NCI-H524 treated with DMSO at 0.1 percent for 48 hours (cell line): Measurements from ENCODE around the gene LRRC3.
"Not testable (repeated sequence)": the region's sequence is repeated elsewhere in the genome, so short reads cannot be mapped to it uniquely, and the experiment has no call there.

Experiments
- DNase-seq: peaks from one replicate; lab custom pipeline; 2025; lab: John Stamatoyannopoulos, UW

LRRC3 gene

DNA sequence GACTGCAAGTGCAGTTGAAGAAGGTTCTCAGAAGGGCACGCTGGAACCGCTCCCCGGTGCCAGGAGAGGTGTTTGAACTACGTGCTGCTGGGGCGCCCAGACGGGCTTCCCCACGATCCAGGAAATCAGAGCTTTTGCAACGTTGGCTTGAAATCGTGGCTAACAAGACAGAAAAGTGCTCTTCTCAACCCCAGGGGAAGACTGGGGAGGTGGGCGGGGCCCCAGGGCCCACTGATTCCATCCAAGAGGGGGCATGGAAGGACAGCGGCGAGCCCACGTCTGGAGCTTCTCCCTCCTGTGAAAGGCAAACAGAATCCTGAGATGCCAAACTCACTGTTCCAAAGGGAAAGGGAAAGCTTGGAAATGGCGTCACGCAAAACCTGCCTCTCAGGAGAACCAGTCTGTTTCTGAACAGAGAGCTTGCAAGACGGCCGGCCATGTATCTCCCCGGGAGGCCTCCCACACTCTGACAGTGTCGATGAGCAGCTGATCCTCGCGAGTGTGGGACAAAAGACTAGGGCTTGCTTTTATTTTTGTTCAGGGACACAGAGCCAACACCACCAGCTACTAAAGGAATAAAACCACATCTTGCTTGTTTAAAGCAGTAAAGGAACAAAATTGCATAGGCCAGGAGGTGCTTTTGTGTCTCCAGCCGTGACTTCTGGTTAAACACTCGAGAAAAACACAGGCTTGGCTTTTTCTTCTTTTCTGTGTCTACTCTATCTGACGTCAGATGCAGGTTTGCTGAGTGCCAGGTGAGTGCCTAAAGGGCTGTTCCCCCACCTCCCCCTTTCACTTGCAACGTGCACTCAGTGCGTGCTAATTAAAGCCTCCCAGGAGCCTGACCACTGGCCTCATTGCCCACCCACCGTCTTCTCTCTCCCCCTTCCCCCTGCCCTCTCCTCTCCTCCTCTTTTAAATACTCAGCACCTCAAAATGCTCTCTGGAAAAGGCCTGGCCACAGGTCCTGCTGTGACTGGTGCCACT lies 41.5 kb downstream of the LRRC3 start:
- no peak for DNase-seq

DNA sequence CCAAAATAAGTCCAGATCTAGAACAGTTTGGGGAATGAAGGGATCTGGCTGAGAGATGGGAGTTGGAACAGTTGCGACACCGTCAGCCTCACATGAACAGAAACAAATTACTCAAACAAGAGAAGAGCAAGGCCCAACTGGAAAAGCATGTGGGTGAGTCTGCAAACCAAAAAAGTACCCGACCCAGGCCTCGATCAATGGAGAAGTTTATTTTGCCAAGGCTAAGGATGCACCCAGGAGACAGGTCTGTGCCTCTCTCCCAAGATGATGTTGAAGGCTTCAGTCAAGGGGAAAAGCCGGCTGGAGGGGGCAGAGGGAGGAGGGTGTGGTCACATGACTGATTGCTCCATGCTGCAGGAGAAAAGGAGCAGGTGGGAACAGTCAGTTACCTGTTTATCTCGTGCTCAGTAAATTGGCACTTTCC lies 42.4 kb downstream of the LRRC3 start:
- DNase-seq: no peak

DNA sequence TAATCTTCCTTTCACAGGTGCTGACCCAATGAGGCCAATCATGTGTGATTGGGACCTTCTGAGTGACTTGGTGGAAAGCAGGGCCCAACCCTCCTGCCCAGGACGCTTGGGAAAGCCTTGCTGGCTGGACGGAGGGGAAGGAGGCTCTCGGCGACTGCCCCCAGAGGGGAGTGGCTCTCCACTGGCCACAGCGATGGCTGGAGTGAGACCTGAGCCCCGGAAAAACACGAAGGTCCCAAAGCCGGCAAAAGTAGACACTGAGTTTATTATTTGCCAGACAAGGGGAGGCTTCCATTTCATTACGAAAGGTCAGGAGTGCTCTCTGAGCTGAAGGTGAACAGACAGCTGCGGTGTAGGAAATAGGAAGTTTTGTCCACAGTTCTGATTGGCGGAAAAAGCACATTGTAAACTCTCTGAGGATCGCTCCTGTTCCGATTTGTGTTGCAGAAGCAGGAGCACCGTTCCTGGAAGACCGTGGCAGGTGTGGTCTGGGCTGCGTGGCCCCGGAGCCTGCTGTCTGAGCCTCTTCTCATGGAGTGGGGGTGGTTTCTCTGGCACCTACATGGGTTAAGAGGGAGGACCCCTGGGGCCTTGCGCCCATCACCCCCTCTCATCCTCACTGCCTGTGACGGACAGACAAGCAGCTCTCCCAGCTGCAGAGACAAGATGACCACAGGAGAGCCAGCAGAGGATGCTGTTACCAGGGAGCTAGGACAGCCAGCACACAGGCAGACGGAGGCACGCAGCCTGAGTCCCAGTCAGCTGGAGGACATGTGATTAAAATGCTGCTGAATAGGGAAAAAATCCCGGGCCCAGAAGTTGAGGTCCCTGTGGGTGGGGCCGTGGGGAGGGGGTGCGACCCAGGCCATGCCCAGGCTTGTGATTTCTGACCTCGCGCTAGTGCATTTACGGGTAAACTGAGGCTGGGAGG lies 43.2 kb downstream of the LRRC3 start:
- no peak for DNase-seq

DNA sequence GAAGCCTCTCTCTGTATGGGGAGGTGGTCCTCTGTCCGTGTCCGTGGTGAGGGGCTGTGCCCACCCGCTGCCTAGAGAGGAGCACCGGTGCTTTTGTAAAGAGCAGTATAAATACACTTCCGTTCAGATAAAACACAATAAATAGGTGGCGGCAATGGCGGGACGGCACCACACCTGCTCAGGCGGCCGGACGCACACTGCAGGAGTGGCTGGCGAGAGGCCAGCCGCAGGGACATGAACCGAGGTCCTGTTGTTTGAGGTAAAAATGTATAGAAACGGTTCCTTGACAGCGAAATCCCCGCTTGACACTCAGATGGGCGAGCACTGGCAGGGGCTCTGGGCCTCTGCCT lies 43.9 kb downstream of the LRRC3 start:
- no peak for DNase-seq

DNA sequence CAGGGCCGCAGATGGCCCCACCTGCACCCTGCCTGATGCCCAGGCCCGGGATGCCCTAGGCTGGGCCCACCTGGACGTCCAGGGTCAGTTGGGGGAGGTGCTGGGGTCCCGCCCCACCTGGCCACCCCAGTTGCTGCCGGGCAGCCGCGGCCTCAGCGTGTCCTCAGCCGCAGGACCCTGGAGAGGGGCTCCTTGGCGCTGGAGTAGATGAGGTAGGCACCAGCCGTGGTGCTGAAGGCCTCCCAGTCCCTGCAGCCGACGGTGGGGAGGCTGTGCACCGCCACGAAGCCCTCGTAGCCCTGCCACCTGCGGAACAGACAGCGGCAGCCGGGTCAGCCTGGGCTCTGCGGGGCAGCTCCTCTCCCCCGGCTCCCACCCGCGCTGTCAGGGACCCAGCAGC lies 44.3 kb downstream of the LRRC3 start:
- DNase-seq: no peak

DNA sequence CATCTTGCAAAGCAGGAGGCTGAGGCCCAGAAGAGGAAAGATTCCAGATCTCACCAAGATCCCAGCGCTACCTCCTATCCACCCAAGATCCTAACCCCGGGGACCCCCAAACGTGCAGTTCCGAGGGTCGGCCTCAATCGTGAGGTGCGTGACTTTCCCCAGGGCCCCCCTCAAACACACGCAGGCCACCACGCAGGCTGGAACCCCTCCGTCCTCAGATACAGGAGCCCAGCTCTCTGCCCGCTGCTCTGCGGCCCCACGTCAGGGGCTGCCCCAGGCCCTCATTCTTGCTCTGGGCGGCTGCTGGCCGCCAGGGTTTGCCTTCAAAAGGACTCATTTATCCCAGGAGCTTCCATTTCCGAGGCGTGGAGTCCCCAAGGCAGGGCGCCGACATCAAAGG lies 44.8 kb downstream of the LRRC3 start:
- no peak for DNase-seq

DNA sequence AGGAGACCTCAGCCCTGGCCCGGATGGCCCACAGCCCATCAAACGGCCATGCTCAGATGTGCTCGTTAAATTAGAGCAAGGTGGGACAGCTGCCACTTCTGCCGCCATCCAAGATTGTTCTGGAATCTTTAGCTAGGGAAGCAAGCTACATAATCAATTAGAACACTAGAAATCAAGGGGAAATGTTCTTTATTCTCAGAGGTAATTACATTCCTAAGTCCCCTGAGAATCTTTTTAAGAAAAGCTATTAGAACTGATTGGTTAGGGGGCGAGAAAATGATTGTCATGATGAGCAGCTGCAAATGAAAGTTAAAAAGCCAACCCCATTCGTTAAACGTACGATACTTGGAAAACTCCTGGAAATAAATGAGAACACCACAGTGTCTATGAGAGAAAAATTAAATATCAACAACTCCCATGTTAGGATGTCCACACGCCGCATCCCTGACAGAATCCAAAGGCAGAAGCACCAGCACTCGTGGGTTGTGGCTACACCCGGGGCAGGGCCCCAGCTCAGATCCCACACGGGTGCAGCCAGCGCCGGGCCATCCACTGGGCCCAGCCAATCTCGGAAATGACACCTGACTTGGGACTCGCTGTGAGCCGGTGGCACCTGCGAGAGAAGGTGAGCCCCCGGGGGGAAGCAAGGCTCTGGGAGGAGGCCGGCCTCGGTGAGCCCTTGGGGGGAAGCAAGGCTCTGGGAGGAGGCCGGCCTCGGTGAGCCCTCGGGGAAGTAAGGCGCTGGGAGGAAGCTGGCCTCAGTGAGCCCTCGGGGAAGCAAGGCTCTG lies 47.1 kb downstream of the LRRC3 start:
- DNase-seq: no peak

DNA sequence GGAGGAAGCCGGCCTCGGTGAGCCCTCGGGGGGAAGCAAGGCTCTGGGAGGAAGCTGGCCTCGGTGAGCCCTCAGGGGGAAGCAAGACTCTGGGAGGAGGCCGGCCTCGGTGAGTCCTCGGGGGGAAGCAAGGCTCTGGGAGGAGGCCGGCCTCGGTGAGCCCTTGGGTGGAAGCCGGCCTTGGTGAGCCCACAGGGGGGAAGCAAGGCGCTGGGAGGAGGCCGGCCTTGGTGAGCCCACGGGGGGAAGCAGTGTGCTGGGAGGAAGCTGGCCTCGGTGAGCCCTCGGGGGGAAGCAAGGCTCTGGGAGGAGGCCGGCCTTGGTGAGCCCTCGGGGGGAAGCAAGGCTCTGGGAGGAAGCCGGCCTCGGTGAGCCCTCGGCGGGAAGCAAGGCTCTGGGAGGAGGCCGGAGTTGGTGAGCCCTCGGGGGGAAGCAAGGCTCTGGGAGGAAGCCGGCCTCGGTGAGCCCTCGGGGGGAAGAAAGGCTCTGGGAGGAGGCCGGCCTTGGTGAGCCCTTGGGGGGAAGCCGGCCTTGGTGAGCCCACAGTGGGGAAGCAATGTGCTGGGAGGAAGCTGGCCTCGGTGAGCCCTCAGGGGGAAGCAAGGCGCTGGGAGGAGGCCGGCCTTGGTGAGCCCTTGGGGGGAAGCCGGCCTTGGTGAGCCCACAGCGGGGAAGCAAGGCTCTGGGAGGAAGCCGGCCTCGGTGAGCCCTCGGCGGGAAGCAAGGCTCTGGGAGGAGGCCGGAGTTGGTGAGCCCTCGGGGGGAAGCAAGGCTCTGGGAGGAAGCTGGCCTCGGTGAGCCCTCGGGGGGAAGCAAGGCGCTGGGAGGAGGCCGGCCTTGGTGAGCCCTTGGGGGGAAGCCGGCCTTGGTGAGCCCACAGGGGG lies 47.9 kb downstream of the LRRC3 start:
- not testable (repeated sequence) for DNase-seq

DNA sequence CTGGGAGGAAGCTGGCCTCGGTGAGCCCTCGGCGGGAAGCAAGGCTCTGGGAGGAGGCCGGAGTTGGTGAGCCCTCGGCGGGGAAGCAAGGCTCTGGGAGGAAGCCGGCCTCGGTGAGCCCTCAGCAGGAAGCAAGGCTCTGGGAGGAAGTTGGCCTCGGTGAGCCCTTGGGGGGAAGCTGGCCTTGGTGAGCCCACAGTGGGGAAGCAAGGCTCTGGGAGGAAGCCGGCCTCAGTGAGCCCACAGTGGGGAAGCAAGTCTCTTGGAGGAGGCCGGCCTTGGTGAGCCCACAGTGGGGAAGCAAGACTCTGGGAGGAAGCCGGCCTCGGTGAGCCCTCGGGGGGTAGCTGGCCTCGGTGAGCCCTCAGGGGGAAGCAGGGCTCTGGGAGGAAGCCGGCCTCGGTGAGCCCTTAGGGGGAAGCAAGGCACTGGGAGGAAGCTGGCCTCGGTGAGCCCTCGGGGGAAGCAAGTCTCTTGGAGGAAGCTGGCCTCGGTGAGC lies 48.6 kb downstream of the LRRC3 start:
- no peak for DNase-seq

DNA sequence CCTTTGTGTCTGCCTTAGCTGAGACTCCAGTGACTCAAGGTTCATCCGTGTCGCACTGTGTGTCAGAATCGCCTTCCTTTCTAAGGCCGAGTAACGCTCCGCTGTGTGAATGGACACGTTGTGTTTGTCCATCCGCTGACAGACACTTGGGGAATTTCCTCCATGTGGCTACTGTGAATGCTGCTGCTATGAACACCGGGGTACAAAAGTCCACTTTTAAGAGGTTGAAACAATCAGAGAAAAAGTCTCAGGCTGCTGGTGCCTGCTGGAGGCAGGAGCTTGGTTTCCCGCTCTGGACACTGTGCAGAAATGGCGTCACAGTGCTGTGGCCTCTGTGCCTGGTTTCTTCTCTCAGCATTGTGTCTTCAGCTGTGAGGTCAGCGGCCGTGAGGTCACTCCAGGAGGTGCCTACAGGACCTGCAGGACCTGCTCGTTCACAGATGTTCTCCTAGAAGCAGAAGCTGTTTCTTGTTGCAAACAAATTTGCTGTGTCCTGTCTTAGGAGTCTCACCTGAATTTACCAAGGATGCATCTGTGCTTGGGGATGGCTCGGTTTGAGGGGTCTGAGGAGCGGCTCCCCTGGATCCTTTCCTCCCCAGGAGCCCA lies 50.5 kb downstream of the LRRC3 start:
- no peak for DNase-seq

DNA sequence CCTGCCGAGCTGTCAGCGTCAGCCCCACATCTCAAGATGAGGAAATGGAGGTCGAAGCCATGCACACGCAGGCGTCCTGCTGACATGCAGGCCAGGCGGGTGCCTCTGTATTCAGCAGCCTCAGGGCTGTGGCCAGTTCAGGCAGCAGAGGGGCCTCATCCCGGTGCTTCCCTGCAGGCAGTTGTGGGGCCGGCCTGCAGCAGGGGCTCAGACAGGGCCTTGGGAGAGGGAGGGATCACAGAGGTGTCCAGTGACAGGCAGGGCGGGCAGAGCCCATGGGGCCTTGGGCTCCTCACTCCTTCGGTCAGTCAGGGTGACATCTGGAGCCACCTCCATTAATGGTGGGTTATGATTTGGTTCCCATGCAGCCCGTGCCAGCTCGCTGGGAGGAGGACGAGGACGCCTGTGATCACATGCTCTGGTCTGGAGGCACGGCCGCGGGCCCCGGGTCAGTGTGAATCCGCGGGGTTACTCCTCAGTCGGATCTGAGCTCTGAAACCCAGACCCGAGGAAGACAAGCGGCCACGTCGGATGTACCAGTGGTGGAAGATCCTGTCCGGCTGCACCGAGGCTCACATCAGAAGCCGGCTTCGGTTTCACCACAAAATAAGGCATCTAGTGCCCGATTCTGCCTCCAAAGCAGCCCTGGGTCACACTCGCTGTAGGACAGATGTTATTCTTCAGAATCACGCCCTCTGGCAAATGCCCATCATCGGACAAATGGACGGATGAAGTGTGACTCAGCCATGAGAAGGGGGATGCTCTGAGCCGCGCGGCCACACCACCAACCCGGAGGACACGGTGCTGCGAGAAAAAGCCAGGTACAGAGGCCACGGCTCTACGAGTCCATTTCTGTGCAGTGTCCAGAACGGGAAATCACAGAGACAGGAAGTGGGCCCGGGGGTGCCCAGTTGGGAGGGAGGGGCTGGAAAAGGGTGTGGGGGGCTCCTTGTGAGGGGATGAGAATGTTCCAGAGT lies 51.3 kb downstream of the LRRC3 start:
- DNase-seq: no peak

DNA sequence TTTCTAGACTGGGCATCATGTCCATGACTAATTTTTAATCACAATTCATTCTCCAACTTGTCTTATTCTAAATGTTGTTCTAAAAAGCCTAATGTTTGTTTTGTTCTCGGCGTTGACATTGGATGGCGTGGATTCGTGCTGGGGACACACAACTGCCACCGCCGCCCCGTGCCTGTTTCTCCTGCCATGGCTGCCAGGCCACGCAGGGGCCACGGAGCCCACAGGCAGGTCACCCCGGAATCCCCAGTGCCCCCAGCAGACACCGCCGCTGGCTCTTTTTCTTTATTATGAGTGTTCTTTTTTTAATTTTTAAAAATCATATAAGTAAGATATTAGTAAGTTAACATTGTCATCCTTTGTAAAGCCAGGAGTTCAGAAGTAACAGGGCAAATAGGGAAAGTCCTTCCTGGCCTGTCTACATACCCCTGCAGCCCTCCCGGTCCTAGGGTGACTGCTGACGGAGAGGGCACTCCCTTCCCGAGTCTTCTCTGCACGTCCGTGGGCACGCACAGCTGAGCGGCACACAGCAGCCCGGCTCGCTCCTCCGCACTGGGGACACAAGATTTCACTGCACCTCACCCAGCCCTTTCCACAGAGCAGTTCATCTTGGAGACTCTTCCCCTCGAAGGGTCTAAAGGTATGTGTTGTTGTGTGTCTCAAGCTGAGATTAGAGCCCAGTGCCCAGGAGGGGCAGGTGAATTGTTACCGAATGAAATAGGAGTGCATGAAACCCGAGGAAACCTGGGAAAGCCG lies 52.5 kb downstream of the LRRC3 start:
- DNase-seq: no peak

DNA sequence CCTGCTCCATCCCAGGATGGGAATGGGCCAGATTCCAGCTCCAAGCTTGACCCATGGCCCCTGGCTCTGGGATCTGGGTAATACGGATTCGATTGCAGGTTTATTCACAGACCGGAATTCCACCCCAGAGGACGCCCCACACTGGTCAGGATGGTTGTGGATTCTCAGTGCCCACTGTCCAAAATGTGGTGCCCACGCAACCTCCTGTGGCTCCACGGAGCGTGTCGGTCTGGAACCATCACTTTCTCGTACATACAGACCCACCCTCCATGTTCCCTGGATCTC lies 53.1 kb downstream of the LRRC3 start:
- DNase-seq: no peak

DNA sequence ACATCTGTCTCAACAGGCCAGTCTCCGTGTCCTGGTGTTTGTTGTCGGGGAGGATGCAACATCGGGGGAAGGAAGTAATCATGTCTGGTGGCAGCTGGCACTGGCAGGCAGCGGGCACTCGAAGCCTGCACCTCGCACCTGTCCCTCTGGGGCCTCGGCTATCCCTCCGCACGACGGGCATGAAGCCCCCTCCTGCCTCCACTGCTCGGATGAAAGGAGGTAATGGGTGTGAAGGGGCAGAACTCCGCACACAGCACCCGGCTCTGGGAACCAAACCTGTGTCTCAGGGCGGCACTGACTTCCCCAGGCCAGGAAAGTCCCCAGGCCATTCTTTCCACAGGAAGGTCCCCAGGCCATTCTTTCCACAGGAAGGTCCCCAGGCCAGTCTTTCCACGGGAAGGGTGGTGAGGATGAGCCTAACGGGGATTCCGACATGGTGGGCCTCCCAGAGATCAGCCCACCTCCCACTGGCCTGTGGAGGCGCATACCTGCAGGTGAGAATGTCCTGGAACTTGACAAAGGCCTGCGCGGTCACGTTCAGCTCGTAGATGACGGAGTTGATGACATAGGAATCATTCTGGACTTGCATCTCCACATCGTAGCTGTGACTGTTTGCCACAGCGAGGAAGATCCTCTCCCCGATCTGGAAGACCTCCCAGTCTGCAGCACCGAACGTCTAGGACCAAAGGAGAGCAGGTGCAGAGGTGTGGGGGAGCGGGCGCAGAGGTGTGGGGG lies 53.6 kb downstream of the LRRC3 start:
- DNase-seq: no peak

DNA sequence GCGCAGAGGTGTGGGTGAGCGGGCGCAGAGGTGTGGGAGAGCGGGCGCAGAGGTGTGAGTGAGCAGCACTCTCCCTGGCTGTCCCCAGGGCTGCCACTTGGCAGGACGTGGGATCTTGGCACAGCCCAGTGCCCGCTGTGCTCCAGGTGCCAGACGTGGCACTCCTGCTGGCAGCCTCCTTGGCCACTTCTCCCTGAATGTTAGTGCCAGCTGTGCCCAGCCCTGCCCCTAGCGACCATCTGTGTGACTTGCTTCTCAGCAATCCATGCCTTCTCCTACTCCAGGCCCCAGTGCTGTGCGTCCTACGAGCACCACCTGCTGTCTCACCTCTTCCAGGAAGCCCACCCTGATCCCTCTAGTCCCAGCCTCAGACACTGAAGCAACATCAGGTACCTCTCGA lies 54.2 kb downstream of the LRRC3 start:
- peak; percentile 86 for DNase-seq

DNA sequence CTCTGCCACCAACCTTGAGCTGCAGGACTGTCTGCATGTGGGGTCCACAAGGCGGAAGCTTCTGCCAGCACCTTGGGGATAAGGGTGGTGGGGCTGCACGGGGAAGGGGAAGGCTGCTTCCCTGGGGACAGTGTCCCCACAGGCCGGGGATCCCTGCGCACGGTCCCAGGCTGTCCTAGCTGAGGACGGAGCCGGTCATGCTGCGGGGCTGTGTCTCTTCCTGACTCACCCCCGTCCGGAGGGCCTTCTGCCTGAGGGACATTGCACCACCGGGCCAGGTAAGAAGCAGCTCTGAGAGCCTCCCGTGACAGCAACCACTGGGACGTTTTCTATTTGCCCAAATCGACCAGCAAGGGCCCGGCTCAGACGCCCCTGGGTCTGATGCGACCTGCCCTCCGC lies 54.8 kb downstream of the LRRC3 start:
- DNase-seq: no peak

DNA sequence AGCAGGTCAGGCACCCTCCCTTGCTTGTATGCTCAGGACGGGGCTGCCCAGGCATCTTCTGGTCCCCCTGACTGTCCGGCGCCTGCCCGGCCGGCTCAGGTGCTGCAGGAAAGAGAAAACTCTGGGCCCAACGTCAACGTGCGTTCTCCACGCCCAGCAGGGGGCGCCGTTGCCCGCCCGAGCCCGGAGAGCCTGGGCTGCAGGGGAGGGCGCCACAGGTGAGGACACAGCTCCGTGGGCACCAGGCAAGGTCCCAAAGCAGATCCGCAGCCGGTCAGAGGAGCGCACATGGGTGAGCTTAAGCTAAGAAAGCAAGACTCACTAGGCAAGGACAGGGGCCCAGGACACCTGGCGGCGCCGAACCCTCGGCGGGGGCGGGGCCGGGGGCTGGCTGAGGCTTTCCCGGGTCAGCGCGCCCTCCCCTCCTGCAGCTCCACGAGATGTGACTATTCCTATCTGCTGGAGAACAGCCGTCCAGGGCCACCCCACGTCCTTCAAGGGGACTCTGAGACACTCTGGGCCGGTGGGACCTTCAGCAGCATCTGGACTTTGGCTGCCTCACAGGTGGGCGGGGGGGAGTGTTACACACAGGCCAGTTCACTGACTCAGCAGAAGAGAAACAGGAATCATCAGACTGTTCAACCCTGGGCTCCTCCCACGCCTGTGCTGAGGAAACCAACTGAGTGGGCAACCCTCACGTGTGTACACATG lies 55.4 kb downstream of the LRRC3 start:
- DNase-seq: no peak
